Panc1 (cell line): ENCODE results near the gene IGF2R.

Source experiments
- CTCF ChIP-seq: fragments of 450-650 bp; IDR thresholded peaks from 2 replicates; pipeline ENCODE4 v1.5.1; 2017; ENCODE audit warnings: mild to moderate bottlenecking
- POLR2AphosphoS5 ChIP-seq: IDR thresholded peaks from 2 replicates; pipeline ENCODE4 v1.6.1; 2012; ENCODE audit warnings: mild to moderate bottlenecking, low read depth, low read length, moderate library complexity

GRCh38 chr6:159981071-159981402, 12.2 kb downstream of the IGF2R start:
- no peak for TF ChIP-seq CTCF
- no peak for TF ChIP-seq POLR2AphosphoS5
